HEK293T (cell line): ENCODE data around the gene PABPC3.

Source experiments
- CTCF ChIA-PET: fragments of 350-600 bp; formaldehyde crosslinking; extraction: SDS; loops from one replicate; lab custom pipeline; 2021; ENCODE audit warnings: antibody characterized with exemption, inconsistent platforms; lab: Yijun Ruan, JAX
- POLR2A ChIA-PET: fragments of 350-600 bp; formaldehyde crosslinking; extraction: SDS; loops from one replicate; lab custom pipeline; 2020; ENCODE audit warnings: antibody characterized with exemption, inconsistent platforms; lab: Yijun Ruan, JAX
- DNase-seq: peaks from one replicate; pipeline ENCODE4 v3.0.0; 2012; ENCODE audit warnings: mixed read lengths; ENCODE audit errors: extremely low spot score
- ARNT ChIP-seq: fragments of 450-650 bp; IDR thresholded peaks from 2 replicates; pipeline ENCODE4 v1.6.1; 2017; ENCODE audit warnings: mild to moderate bottlenecking
- BHLHE40 ChIP-seq: fragments of 450-650 bp; IDR thresholded peaks from 2 replicates; pipeline ENCODE4 v1.6.1; 2016; ENCODE audit warnings: mild to moderate bottlenecking, moderate library complexity, borderline replicate concordance
- CTBP1 ChIP-seq: fragments of 450-650 bp; IDR thresholded peaks from 2 replicates; pipeline ENCODE4 v1.6.1; 2016; ENCODE audit warnings: borderline replicate concordance
- ELF4 ChIP-seq: fragments of 450-650 bp; IDR thresholded peaks from 2 replicates; pipeline ENCODE4 v1.6.1; 2017; ENCODE audit warnings: antibody characterized with exemption
- FOXA1 ChIP-seq: fragments of 450-650 bp; IDR thresholded peaks from 2 replicates; pipeline ENCODE4 v1.6.1; 2016; ENCODE audit warnings: mild to moderate bottlenecking
- FOXK2 ChIP-seq: fragments of 450-650 bp; IDR thresholded peaks from 2 replicates; pipeline ENCODE4 v1.6.1; 2016; ENCODE audit warnings: mild to moderate bottlenecking
- FOXM1 ChIP-seq: fragments of 450-650 bp; IDR thresholded peaks from 2 replicates; pipeline ENCODE4 v1.6.1; 2017; ENCODE audit warnings: mild to moderate bottlenecking, borderline replicate concordance
- HDGF ChIP-seq: fragments of 450-650 bp; IDR thresholded peaks from 2 replicates; pipeline ENCODE4 v1.6.1; 2017; ENCODE audit warnings: antibody characterized with exemption, borderline replicate concordance
- L3MBTL2 ChIP-seq: fragments of 450-650 bp; conservative IDR thresholded peaks from 2 replicates; pipeline ENCODE4 v1.6.1; 2016; ENCODE audit warnings: mild to moderate bottlenecking
- LEF1 ChIP-seq: fragments of 450-650 bp; IDR thresholded peaks from 2 replicates; pipeline ENCODE4 v1.6.1; 2017; ENCODE audit warnings: mild to moderate bottlenecking, borderline replicate concordance
- NFRKB ChIP-seq: fragments of 450-650 bp; IDR thresholded peaks from 2 replicates; pipeline ENCODE4 v1.6.1; 2016; ENCODE audit warnings: mild to moderate bottlenecking, moderate library complexity
- PKNOX1 ChIP-seq: fragments of 450-650 bp; IDR thresholded peaks from 2 replicates; pipeline ENCODE4 v1.6.1; 2016
- SP1 ChIP-seq: fragments of 450-650 bp; IDR thresholded peaks from 2 replicates; pipeline ENCODE4 v1.6.1; 2017
- SUZ12 ChIP-seq: fragments of 450-650 bp; IDR thresholded peaks from 2 replicates; pipeline ENCODE4 v1.6.1; 2016; ENCODE audit warnings: mild to moderate bottlenecking
- TARDBP ChIP-seq: fragments of 450-650 bp; IDR thresholded peaks from 2 replicates; pipeline ENCODE4 v1.6.1; 2016
- ZNF384 ChIP-seq: fragments of 450-650 bp; IDR thresholded peaks from 2 replicates; pipeline ENCODE4 v1.6.1; 2016

Gene PABPC3

GRCh38 chr13:25116044-25116443, 20.1 kb downstream of the PABPC3 start:
- CTCF ChIA-PET: no interaction called here
- no peak for DNase-seq
- TF ChIP-seq FOXM1 (no peak), FOXA1 (no peak), L3MBTL2 (no peak)
- POLR2A ChIA-PET: no interaction called here

GRCh38 chr13:25117312-25117711, 21.4 kb downstream of the PABPC3 start:
- CTCF ChIA-PET: no interaction called here
- no peak for TF ChIP-seq L3MBTL2
- no peak for TF ChIP-seq CTBP1
- TF ChIP-seq FOXA1: no peak
- no peak for TF ChIP-seq FOXM1
- no peak for TF ChIP-seq TARDBP
- no peak for TF ChIP-seq ELF4
- TF ChIP-seq FOXK2: no peak
- no peak for TF ChIP-seq SUZ12
- no peak for TF ChIP-seq ARNT
- no peak for TF ChIP-seq SP1
- TF ChIP-seq LEF1: no peak
- no peak for TF ChIP-seq BHLHE40
- TF ChIP-seq ZNF384: no peak
- TF ChIP-seq PKNOX1: no peak
- TF ChIP-seq NFRKB: no peak
- no peak for TF ChIP-seq HDGF
- no peak for DNase-seq
- POLR2A ChIA-PET: no interaction called here

- POLR2A ChIA-PET: no interaction called here
- CTCF ChIA-PET: no interaction called here
- no peak for DNase-seq
- no peak for TF ChIP-seq HDGF
- no peak for TF ChIP-seq LEF1
- TF ChIP-seq TARDBP: no peak
- no peak for TF ChIP-seq FOXM1
- no peak for TF ChIP-seq ARNT
These were observed 22.5 kb downstream of the PABPC3 start for GRCh38 chr13:25118378-25118905.

GRCh38 chr13:25130944-25131343, 35.0 kb downstream of the PABPC3 start:
- CTCF ChIA-PET: no interaction called here
- no peak for DNase-seq
- TF ChIP-seq ELF4 (no peak), NFRKB (no peak), L3MBTL2 (no peak), LEF1 (no peak)
- POLR2A ChIA-PET: no interaction called here

- POLR2A ChIA-PET: no interaction called here
- TF ChIP-seq SUZ12 (no peak), FOXM1 (no peak), SP1 (no peak), L3MBTL2 (no peak), BHLHE40 (no peak), ARNT (no peak), TARDBP (no peak), ZNF384 (no peak), PKNOX1 (no peak), ELF4 (no peak), FOXA1 (no peak), LEF1 (no peak), HDGF (no peak), NFRKB (no peak), FOXK2 (no peak), CTBP1 (no peak)
- CTCF ChIA-PET: no interaction called here
- DNase-seq: no peak
These were observed 36.0 kb downstream of the PABPC3 start for GRCh38 chr13:25131881-25132420.

- CTCF ChIA-PET: no interaction called here
- DNase-seq: no peak
- POLR2A ChIA-PET: no interaction called here
- no peak for TF ChIP-seq SUZ12
- TF ChIP-seq PKNOX1: no peak
These were observed 36.9 kb downstream of the PABPC3 start for GRCh38 chr13:25132751-25133390.

GRCh38 chr13:25135896-25136295, 40.0 kb downstream of the PABPC3 start:
- ChIA-PET CTCF (no interaction called here), POLR2A (no interaction called here)
- no peak for DNase-seq
- TF ChIP-seq FOXA1 (no peak), FOXM1 (no peak), BHLHE40 (no peak), ARNT (no peak), ZNF384 (no peak)
